HG03378 (cell line): ENCODE data around the gene GHRH.

Experiments
- ATAC-seq: cut with Tn5 transposase; IDR thresholded peaks from one replicate; pipeline ENCODE4 v1.9.1; 2021; ENCODE audit warnings: mild to moderate bottlenecking, moderate library complexity; ENCODE audit not compliant: unreplicated experiment

GHRH gene

DNA sequence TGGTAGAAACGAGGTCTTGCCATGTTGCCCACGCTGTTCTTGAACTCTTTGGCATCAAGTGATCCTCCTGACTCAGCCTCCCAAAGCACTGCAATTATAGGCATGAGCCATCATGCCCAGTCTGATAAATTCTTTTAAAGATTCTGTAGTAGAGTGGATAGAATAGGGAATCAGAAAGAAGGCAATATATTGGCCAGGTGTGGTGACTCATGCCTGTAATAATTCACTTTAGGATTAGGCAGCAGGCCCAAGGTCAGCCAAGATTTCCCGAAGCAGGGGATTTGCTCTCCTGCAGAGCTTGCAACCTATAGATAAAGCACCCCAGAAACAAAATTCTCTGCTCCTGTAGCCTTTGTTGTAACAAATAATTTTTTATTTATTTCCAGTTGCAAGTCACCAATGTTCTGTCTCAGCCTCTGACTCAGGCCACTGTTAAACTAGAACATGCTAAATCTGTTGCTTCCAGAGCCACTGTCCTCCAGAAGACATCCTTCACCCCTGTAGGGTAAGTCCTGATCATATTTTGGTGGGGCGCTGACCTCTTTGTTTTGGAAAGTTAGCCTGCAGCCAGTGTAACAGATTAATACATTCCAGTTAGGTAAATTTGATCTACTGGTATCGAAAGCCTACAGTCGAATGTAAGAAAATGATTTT is 51.8 kb downstream of the GHRH start:
- ATAC-seq = no peak

DNA sequence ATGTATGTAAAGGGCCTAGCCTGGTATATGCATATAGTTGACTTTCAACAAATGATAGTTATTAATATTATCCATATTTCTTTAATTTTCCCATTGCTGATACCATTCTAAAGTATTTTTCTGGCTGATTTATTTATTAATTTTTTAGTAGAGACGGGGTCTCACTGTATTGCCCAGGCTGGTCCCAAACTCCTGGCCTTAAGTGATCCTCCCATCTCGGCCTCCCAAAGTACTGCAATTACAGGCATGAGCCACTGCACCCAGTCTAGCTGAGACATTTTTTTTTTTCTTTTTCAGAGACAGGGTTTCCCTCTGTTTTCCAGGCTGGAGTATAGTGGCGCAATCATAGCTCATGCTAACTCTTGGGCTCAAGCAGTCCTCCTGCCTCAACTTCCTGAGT is 52.4 kb downstream of the GHRH start:
- no peak for ATAC-seq

DNA sequence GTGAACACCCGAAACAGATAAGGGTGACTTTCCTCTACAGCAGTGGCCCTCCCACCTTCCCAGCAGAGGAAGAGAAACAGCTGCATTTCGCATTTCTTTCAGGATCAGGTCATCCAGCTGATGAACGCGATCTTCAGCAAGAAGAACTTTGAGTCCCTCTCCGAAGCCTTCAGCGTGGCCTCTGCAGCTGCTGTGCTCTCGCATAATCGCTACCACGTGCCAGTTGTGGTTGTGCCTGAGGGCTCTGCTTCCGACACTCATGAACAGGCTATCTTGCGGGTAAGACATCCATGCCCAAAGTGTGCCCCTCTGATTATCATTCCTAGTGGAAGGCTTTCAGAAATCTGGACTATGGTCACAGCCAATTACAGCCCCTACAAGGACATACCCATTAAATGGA is 54.4 kb downstream of the GHRH start:
- no peak for ATAC-seq

DNA sequence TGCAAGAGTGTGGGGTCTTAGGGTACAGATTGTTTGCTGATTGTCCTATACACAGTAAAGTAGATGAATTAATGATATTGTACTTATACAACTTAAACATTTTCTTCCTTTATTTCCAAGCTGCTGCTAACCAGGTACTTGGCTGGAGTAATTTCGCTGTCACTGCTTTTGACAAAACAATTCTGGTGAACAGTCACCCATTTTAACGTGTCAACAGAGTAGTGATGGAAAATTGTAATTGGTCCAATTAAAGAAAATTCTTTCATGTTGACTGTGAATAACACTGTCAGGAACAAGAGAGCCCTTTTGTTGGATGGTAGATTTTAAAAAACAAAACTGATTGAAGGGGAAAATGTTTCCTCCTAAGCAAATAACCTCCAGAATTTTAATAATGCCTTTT is 55.8 kb downstream of the GHRH start:
- no peak for ATAC-seq

DNA sequence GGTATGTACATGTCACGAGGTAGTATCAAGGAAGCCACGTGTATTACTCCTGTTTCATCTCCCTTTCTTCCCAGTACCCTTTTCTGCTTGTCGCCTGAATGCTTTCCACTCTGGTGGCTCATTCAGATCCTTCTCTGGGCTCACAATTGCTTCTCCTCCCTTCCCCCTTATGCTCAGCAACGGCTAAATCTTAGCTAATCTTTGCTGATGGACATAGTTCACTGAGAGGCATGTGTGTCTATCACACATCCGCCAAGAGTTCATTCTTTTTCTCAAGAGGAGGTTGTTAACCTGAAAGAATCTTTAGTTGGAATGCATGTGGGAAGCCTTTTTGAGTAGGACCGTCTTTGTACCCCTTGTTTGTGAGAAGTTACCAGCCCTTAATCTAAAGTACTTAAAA is 56.5 kb downstream of the GHRH start:
- ATAC-seq = no peak

DNA sequence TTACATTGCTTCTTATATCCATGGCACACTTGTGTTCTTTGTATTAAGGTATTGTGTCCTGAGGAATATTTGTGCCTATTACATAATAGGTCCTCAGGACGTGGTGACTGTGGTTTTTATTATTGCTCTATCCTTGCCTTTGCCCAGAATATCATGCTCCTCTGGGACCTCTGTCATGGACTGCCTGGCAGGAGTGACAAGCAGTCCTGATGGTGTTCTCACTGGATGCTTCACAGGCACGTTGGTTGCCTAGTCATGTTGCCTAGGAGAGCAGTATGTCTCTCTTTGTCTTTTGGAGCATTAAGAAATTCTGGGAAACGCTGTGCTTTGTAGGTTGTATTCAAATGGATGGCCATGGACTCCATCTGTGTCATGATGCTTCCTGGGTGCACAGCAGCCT is 57.6 kb downstream of the GHRH start:
- ATAC-seq = no peak

DNA sequence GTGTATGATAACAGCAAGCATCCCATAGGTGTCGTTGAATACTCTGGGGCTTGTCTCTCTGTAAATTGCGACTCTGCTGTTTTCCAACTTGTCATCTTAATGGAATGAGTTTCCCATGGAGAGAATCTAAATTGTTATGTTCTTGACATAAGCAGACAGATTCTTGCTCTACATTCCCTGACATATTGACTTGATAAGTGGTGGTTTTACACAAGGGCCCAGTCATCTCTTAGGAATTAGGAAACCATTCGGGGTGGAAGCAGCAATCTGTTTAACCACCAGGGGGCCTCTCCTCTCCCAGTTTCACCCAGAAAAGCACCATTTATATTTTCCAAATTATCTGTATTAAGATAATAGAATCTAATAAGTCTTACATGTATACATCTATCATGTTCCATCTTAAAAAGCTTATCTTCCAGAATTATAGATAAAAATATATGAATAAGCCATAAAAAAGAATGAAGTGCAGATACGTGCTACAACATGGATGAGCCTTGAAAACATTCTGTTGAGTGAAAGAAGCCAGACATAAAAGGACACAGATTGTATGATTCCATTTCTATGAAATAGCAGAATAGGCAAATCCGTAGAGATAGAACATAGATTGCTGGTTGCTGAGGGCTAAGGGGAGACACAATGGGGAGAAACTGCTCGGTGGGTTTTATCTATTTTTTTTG is 59.2 kb downstream of the GHRH start:
- ATAC-seq = no peak

DNA sequence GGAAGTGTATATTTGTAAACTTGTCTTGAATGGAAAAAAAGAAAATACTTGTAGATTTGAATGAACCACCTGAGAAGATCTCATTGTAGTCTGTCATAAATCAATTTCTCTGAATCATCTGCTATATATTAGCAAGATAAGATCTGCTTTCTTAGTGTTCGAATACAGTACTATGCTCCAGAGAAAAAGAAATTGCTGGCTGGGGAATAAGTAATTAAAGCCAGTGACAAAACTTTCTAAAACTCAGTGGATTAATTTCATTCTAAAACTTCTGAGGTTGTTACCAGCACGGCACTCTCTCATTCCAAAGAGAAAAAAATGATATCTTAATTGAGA is 59.8 kb downstream of the GHRH start:
- ATAC-seq = no peak
